Muscle of leg (tissue), 11 donors: ENCODE results near the gene PDGFRB. TPM values are rescaled to one million over a fixed set of nuclear protein-coding genes. Genes with fewer than 3 reads are reported as not detected.

ENCODE experiments used
- DNase-seq: peaks from one replicate; pipeline ENCODE4 v3.0.0; 2013
- H3K27ac ChIP-seq: one replicate; pipeline ENCODE4 v1.5.1; 2013; ENCODE audit warnings: mild to moderate bottlenecking, low read length, control low read depth
- H3K27me3 ChIP-seq: one replicate; pipeline ENCODE4 v1.6.1; 2013; ENCODE audit warnings: low read length; ENCODE audit not compliant: control insufficient read depth, insufficient read depth
- H3K36me3 ChIP-seq: one replicate; pipeline ENCODE4 v1.6.1; 2013; ENCODE audit warnings: low read length; ENCODE audit not compliant: control insufficient read depth, insufficient read depth
- H3K4me1 ChIP-seq: one replicate; pipeline ENCODE4 v1.6.1; 2013; ENCODE audit warnings: low read length; ENCODE audit not compliant: control insufficient read depth, insufficient read depth
- H3K4me3 ChIP-seq: one replicate; pipeline ENCODE4 v1.5.1; 2013; ENCODE audit warnings: low read length, control low read depth
- H3K9me3 ChIP-seq: replicated peaks from 2 replicates; pipeline ENCODE4 v1.6.1; 2013; ENCODE audit warnings: low read depth, low read length; ENCODE audit not compliant: control insufficient read depth
- WGBS: methylation state at CpG from one replicate; pipeline ENCODE4 v1.1.5; 2013; ENCODE audit warnings: missing lambda C conversion rate; ENCODE audit not compliant: insufficient coverage; 5-methylcytosine and 5-hydroxymethylcytosine counted together
- polyA plus RNA-seq, 8 donors: library from polyadenylated mRNA; unstranded; fragments of 120-200 nt; gene quantifications; one replicate each; pipeline versions ENCODE4 v1.2.1 to v1.2.3, GENCODE V29; 2013; ENCODE audit warnings: inconsistent platforms in 1 of 8, low replicate concordance in 1 of 8; ENCODE audit not compliant: insufficient read length in 8 of 8, insufficient read depth in 1 of 8
- total RNA-seq: library from RNA; stranded (reverse); fragments of 120-200 nt; gene quantifications from one replicate; pipeline ENCODE4 v1.2.4, GENCODE V29; 2013

The PDGFRB gene
- total and polyA plus RNA-seq, 9 donors, result 109 to 152 (median 129) TPM

GRCh38 chr5:150118561-150119229 lies 37.0 kb downstream of the PDGFRB start:
- DNase-seq, result no peak
- WGBS, result 87% methylated on average over 6 of the region's 11 CpGs
- H3K9me3 ChIP-seq, result no peaks in the 10 kb centered on the region
- H3K27me3 ChIP-seq, result no peaks in the 10 kb centered on the region
- H3K36me3 ChIP-seq, result peaks cover 61% of the 10 kb centered on the region
- no peak overlapping the region for H3K4me3 ChIP-seq
- no peak overlapping the region for H3K27ac ChIP-seq
- H3K4me1 ChIP-seq, result peaks cover 5% of the 10 kb centered on the region

DNA sequence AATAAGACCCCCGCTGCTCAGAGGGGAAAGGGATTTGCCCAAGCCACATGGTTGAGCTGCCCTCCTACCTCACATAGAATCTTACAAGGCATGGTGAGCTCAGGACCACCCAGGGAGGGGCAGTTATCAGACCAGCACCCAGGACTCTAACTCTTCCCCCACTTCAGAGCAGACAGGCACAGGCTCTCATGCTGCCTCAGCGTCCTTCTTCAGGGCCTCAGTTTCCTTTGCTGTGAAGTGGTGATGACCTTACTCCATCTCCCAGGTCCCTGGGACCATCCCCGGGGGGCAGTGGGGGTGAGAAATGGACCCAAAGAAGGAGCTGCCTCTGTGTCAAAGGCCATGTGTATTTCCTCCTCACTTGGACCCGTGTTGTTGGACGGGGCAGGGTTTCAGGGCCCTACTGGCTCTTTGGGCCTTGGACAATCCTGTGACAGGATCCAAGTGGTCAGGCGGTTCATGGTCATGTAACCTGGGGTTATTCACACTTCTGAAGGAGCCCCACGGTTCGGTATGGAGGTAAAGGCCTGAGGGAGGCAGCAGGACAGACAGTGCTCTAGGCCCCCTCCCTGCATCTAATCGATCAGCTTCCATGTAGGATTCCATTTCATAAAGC lies 37.6 kb downstream of the PDGFRB start:
- no peaks in the 10 kb centered on the region for H3K27me3 ChIP-seq
- no peaks in the 10 kb centered on the region for H3K9me3 ChIP-seq
- peaks cover 10% of the 10 kb centered on the region for H3K4me1 ChIP-seq
- no peak overlapping the region for H3K27ac ChIP-seq
- peaks cover 57% of the 10 kb centered on the region for H3K36me3 ChIP-seq
- peak; percentile 9 for DNase-seq
- no peak overlapping the region for H3K4me3 ChIP-seq
- 83% methylated on average over 6 of the region's 9 CpGs for WGBS

GRCh38 chr5:150116667-150117400 lies 38.8 kb downstream of the PDGFRB start:
- Histone ChIP-seq H3K4me1 (peaks cover 18% of the 10 kb centered on the region), H3K36me3 (peaks cover 45% of the 10 kb centered on the region), H3K9me3 (no peaks in the 10 kb centered on the region), H3K27me3 (no peaks in the 10 kb centered on the region), H3K27ac (no peak overlapping the region), H3K4me3 (no peak overlapping the region)
- peak; percentile 10 for DNase-seq
- WGBS, result 89% methylated on average over 8 of the region's 10 CpGs

- Histone ChIP-seq H3K27ac (no peak overlapping the region), H3K4me3 (no peak overlapping the region), H3K9me3 (no peaks in the 10 kb centered on the region), H3K4me1 (peaks cover 18% of the 10 kb centered on the region), H3K36me3 (peaks cover 26% of the 10 kb centered on the region), H3K27me3 (no peaks in the 10 kb centered on the region)
- peak; percentile 7 for DNase-seq
- WGBS, result 86% methylated on average over 3 of the region's 8 CpGs
Measured at GRCh38 chr5:150114773-150115408, 40.8 kb downstream of the PDGFRB start.

- no peak overlapping the region for H3K4me3 ChIP-seq
- peaks cover 18% of the 10 kb centered on the region for H3K4me1 ChIP-seq
- 71% methylated on average over 9 of the region's 12 CpGs for WGBS
- H3K27me3 ChIP-seq, result no peaks in the 10 kb centered on the region
- peaks cover 20% of the 10 kb centered on the region for H3K36me3 ChIP-seq
- no peak overlapping the region for H3K27ac ChIP-seq
- peak; percentile 32 for DNase-seq
- H3K9me3 ChIP-seq, result no peaks in the 10 kb centered on the region
Measured at GRCh38 chr5:150114102-150114641, 41.5 kb downstream of the PDGFRB start.

DNA sequence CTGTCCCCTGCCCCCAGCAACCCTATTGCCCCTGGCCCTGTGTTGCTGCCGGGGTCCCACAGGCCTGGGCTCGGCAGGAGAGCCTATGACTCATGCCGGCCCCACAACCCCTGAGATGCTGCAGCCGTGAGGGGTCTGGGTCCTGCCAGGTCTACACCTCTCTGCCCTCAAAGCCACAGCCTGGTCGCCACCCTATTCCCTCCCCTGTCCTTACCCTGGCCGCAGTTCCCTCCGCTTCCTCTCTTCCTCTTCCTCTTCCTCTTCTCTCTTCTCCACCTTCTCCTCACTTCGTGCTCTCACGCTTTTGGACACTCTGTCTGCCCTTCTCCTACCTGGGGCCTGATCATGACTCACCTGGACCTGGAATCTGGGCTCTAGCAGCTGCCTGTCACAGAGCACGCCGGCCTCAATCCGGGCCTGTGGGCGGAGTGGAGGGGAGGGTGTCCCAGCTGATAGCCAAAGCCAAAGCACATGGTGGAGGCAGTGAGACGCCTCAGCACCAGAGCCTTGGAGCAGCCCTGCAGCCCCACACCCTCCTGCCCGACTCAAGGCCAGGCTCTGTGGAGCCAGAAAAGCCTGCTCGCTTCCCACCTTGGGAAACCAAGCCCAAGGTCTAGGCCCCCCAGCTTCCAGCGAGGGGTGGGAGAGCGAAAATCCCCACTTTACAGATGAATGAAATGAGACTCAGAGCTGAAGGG lies 42.4 kb downstream of the PDGFRB start:
- peaks cover 11% of the 10 kb centered on the region for H3K36me3 ChIP-seq
- WGBS, result 46% methylated on average over 12 of the region's 18 CpGs
- H3K4me3 ChIP-seq, result no peak overlapping the region
- no peaks in the 10 kb centered on the region for H3K27me3 ChIP-seq
- H3K4me1 ChIP-seq, result peaks cover 18% of the 10 kb centered on the region
- H3K27ac ChIP-seq, result no peak overlapping the region
- peak; percentile 30 for DNase-seq
- H3K9me3 ChIP-seq, result no peaks in the 10 kb centered on the region

DNA sequence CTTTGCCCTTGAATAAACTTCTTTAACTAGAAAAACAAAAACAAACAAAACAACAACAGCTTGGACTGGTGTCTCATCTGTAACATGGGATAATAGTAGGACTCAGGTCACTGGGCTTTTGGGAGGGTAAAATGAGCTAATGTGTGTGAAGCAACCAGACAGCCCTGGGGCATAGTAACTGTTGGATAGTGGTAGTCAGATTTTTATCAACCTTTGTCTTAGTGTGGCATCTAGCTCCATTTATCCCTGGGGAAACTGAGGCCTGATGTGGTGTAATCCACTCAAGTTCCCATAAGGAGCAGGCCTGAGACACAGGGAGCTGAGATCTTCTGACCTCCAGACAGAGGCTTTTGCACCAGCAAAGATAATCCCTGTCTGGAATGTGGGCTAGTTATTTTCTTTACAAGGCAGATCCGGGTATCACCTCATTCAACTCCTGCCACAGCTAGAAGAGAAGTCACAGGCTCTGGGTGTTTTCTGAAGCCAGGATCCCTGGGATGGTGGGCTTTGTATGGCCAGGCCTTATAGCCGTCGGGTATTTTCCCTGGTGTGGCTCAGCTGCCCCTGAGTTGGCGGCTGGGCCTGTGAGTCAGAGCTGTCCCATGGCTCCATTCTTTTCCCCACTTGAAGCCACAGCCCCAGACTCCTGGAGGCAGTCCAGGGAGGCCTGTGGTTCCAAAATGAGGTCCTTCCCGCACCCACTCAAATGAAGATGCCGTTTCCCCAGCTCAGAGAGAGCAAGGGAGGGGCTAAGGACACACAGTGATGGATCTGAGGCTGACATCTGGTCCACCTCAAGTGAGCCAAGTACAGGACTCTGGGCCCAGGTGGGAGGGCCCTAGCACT lies 43.2 kb downstream of the PDGFRB start:
- no peak overlapping the region for H3K27ac ChIP-seq
- DNase-seq, result peak; percentile 47
- 55% methylated on average over 4 of the region's 6 CpGs for WGBS

DNA sequence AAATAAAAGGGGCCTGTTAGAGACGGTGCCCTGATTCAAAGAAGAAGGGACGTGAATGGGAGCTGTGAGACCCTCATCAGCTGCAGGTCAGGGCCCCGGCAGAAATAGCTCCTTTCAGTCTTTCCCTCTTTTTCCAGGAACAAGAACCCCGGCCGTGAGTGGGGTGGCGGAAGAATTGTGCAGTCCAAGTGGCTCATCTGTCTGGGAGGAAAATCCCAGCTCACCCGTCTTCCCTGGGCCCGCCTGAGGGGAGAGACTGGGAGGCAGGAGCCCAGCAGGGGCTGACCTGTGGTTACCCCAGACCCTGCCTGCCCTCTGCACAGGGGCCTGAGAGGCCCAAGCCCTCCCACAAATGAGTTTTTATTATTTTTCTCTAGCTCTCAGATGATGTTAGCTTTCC lies 44.5 kb downstream of the PDGFRB start:
- Histone ChIP-seq H3K4me1 (peaks cover 20% of the 10 kb centered on the region), H3K27ac (no peak overlapping the region), H3K4me3 (no peak overlapping the region), H3K27me3 (no peaks in the 10 kb centered on the region), H3K36me3 (peaks cover 10% of the 10 kb centered on the region), H3K9me3 (no peaks in the 10 kb centered on the region)
- 49% methylated on average over 3 of the region's 8 CpGs for WGBS
- peak; percentile 6 for DNase-seq

More for the DNA sequence above, 43.2 kb downstream of the PDGFRB start:
- H3K4me3 ChIP-seq, result no peak overlapping the region
- H3K4me1 ChIP-seq, result peaks cover 18% of the 10 kb centered on the region
- peaks cover 10% of the 10 kb centered on the region for H3K36me3 ChIP-seq
- H3K27me3 ChIP-seq, result no peaks in the 10 kb centered on the region
- H3K9me3 ChIP-seq, result no peaks in the 10 kb centered on the region

DNA sequence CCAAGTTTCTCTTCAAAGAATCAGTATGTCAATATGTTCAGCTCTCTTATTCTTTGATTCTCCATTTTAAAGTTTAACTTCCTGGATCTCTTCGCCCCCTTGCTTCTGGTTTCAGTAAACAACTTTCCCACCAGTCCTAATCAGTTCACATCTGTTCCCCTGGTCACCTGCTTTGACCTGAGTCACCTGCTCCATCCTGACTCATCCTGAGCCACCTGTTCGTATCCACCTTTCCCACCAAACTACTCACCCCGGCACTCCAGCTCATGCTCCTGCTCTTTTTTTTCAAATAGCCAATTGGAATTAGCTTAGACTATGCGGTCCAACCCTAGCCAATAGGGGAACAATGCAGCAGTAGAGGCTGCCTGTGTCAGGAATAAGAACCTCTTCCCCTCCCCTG lies 45.7 kb downstream of the PDGFRB start:
- Histone ChIP-seq H3K9me3 (no peaks in the 10 kb centered on the region), H3K27ac (no peak overlapping the region), H3K36me3 (peaks cover 6% of the 10 kb centered on the region), H3K4me3 (no peak overlapping the region), H3K27me3 (no peaks in the 10 kb centered on the region), H3K4me1 (peaks cover 20% of the 10 kb centered on the region)
- DNase-seq, result no peak
- WGBS, result 58% methylated on average over 4 of the region's 4 CpGs
